ENCODE data around the gene PRICKLE2.

PRICKLE2 gene

GRCh38 chr3:64218746-64219145 is 6.5 kb downstream of the PRICKLE2 start:
- no peak for DNase-seq (ENCODE audit: low read depth)

GRCh38 chr3:64218329-64218728 is 6.9 kb downstream of the PRICKLE2 start:
- no peak for DNase-seq (ENCODE audit: low read depth)

- no peak for DNase-seq (ENCODE audit: low read depth)
Measured at GRCh38 chr3:64216274-64217147, 8.8 kb downstream of the PRICKLE2 start.

- no peak for DNase-seq (ENCODE audit: low read depth)
Measured at GRCh38 chr3:64215559-64215958, 9.7 kb downstream of the PRICKLE2 start.

- no peak for DNase-seq (ENCODE audit: low read depth)
Measured at GRCh38 chr3:64215103-64215502, 10.2 kb downstream of the PRICKLE2 start.

- no peak for DNase-seq (ENCODE audit: low read depth)
Measured at GRCh38 chr3:64214381-64215018, 10.8 kb downstream of the PRICKLE2 start.

- DNase-seq (ENCODE audit: low read depth), result no peak
Measured at GRCh38 chr3:64213962-64214379, 11.3 kb downstream of the PRICKLE2 start.

- no peak for DNase-seq (ENCODE audit: low read depth)
Measured at GRCh38 chr3:64213224-64213878, 11.9 kb downstream of the PRICKLE2 start.

- no peak for DNase-seq (ENCODE audit: low read depth)
Measured at GRCh38 chr3:64209866-64210621, 15.2 kb downstream of the PRICKLE2 start.

GRCh38 chr3:64207289-64208080 is 17.8 kb downstream of the PRICKLE2 start:
- no peak for DNase-seq (ENCODE audit: low read depth)

GRCh38 chr3:64203969-64204908 is 21.0 kb downstream of the PRICKLE2 start:
- DNase-seq (ENCODE audit: low read depth), result no peak

GRCh38 chr3:64203216-64203615 is 22.1 kb downstream of the PRICKLE2 start:
- no peak for DNase-seq (ENCODE audit: low read depth)

- no peak for DNase-seq (ENCODE audit: low read depth)
Measured at GRCh38 chr3:64199932-64200331, 25.3 kb downstream of the PRICKLE2 start.

- no peak for DNase-seq (ENCODE audit: low read depth)
Measured at GRCh38 chr3:64196236-64196929, 28.9 kb downstream of the PRICKLE2 start.

GRCh38 chr3:64195789-64196188 is 29.5 kb downstream of the PRICKLE2 start:
- DNase-seq (ENCODE audit: low read depth), result no peak

- no peak for DNase-seq (ENCODE audit: low read depth)
Measured at GRCh38 chr3:64191822-64192221, 33.4 kb downstream of the PRICKLE2 start.

- DNase-seq (ENCODE audit: low read depth), result no peak
Measured at GRCh38 chr3:64190517-64191515, 34.5 kb downstream of the PRICKLE2 start.

Data from stimulated activated CD8-positive, alpha-beta memory T cell treated with anti-CD3 and anti-CD28 coated beads, Interleukin-7, amount 100 ng/mL, for 24 hours (primary cell).